Heart right ventricle (tissue), 16 donors: ENCODE results near the gene KRT24. TPM values are rescaled to one million over a fixed set of nuclear protein-coding genes. Genes with fewer than 3 reads are reported as not detected.

ENCODE experiments used
- ATAC-seq, 8 donors: fragments of 200-7000 bp; cut with Tn5 transposase; one replicate each; pipeline ENCODE4 v1.9.1; 2020; ENCODE audit warnings: mild to moderate bottlenecking in 8 of 8, moderate library complexity in 8 of 8, moderate number of reproducible peaks in 1 of 8
- DNase-seq, 2 donors: peaks; one replicate each; pipeline ENCODE4 v3.0.0-alpha.2; 2020
- H3K27ac ChIP-seq, 10 donors: fragments of 200-600 bp; sonication (generic) in 2 of 10; one replicate each; pipeline versions ENCODE4 v1.5.0 to v1.8.0; 2020 to 2022; ENCODE audit warnings: mild to moderate bottlenecking in 3 of 10
- H3K27me3 ChIP-seq, 7 donors: fragments of 200-600 bp; one replicate each; pipeline ENCODE4 v1.8.0; 2021 to 2022; ENCODE audit warnings: mild to moderate bottlenecking in 2 of 7
- H3K36me3 ChIP-seq, 9 donors: fragments of 200-600 bp; sonication (generic) in 1 of 9; one replicate each; pipeline versions ENCODE4 v1.5.0 to v1.8.0; 2020 to 2022; ENCODE audit warnings: mild to moderate bottlenecking in 2 of 9
- H3K4me1 ChIP-seq, 9 donors: fragments of 200-600 bp; sonication (generic) in 1 of 9; one replicate each; pipeline versions ENCODE4 v1.5.0 to v1.8.0; 2020 to 2022; ENCODE audit warnings: mild to moderate bottlenecking in 4 of 9
- H3K4me3 ChIP-seq, 10 donors: fragments of 200-600 bp; sonication (generic) in 2 of 10; one replicate each; pipeline versions ENCODE4 v1.5.0 to v1.8.0; 2020 to 2022; ENCODE audit warnings: mild to moderate bottlenecking in 7 of 10, moderate library complexity in 2 of 10
- H3K9me3 ChIP-seq, 11 donors: fragments of 200-600 bp in 10 of 11; sonication (generic) in 2 of 11; one replicate each; pipeline versions ENCODE4 v1.5.0 to v1.8.0; 2013 to 2022; ENCODE audit warnings: mild to moderate bottlenecking in 2 of 11, control low read depth in 1 of 11, moderate library complexity in 1 of 11
- CTCF ChIP-seq, 9 donors: fragments of 200-600 bp; sonication (generic) in 2 of 9; IDR thresholded peaks; one replicate each; pipeline versions ENCODE4 v1.5.0 to v1.8.0; 2021 to 2022; ENCODE audit warnings: antibody characterized with exemption in 9 of 9, mild to moderate bottlenecking in 5 of 9, moderate library complexity in 1 of 9
- WGBS, 2 donors: extraction: QIAGEN DNeasy Blood & Tissue Kit; methylation state at CpG; one replicate each; pipeline ENCODE4 v1.1.7; 2013; ENCODE audit warnings: inconsistent platforms in 1 of 2; 5-methylcytosine and 5-hydroxymethylcytosine counted together
- intact Hi-C, 10 donors: fragments of 100-400 bp; cut with DNase I; formaldehyde crosslinking; loops; one replicate each; pipeline versions ENCODE4 v1.11.1 to v1.14.2; 2022
- polyA plus RNA-seq, 2 donors: library from polyadenylated mRNA; stranded (reverse); fragments of 200-250 nt; gene quantifications; one replicate each; pipeline ENCODE4 v1.2.3, GENCODE V29; 2013
- total RNA-seq, 10 donors: library from RNA; stranded (reverse); fragmentation: NEBNext Ultra II Directional in 3 of 10; extraction: Animal tissue kit (Norgen Biotek cat#: 25700) in 3 of 10; gene quantifications; one replicate each; pipeline versions ENCODE4 v1.2.1 to v1.2.4, GENCODE V29; 2021 to 2023
- donor health status: Arrhythmogenic right ventricular cardiomyopathy.
- donor health status: ischemic (EF 13 %, LVEDD 7.1; RV severe dilation, severe dysfunction).
- donor health status: healthy with polysubstance abuse.
- donor health status: DM: no; HTN: yes; CAD: no.
- donor health status: DM: no; HTN: no; CAD: no.
- donor health status: ischemic (EF 25% LVEDD 6.9; RV normal size, moderate dysfunction).
- donor health status: ischemic (EF 25% LVEDD 5.7; RV mildly dilated, moderate dysfunction).
- donor health status: healthy.
- donor health status: DM: yes; HTN: yes; CAD: no.
- donor health status: Ischemic cardiomyopathy.
- donor health status: ischemic (EF 35%, LVEDD 5.7; RV mildly dilated, moderate dysfunction).
- donor health status: nonischemic (EF 11% LVEDD 7.7; RV severe dilation, severe dysfunction).
- donor health status: DM: yes; HTN: yes; CAD: no.
- donor health status: PGD.
- donor health status: ischemic (EF 29% LVEDD 5.4; RV normal size, mild dysfunction).
- donor health status: nonischemic (EF 23%, LVEDD 6.1; RV moderate dilation, normal function).

Gene KRT24
- total and polyA plus RNA-seq, 12 donors: not detected

- no peaks in the 10 kb centered on the region for H3K4me1 ChIP-seq
- H3K36me3 ChIP-seq: no peaks in the 10 kb centered on the region
- H3K9me3 ChIP-seq: no peaks in the 10 kb centered on the region
- H3K27me3 ChIP-seq: peaks cover 0 to 30% (median 6%) of the 10 kb centered on the region in 7 donors
- ATAC-seq (no peak), DNase-seq (no peak)
- 83% methylated on average over 1 of the region's 1 CpG for WGBS, 2 donors
- H3K27ac ChIP-seq: no peak overlapping the region
- intact Hi-C loops: no loop called here
- no peak overlapping the region for H3K4me3 ChIP-seq
- TF ChIP-seq CTCF (IDR thresholded peaks at IDR 0.05): no peak
Measured at GRCh38 chr17:40735016-40735415, 31.5 kb upstream of the KRT24 start.

- intact Hi-C loops: no loop called here
- no peak for TF ChIP-seq CTCF (IDR thresholded peaks at IDR 0.05)
- H3K27me3 ChIP-seq: peaks cover 0 to 39% (median 9%) of the 10 kb centered on the region in 7 donors
- no peak for ATAC-seq
- H3K9me3 ChIP-seq: no peaks in the 10 kb centered on the region
- H3K4me1 ChIP-seq: no peaks in the 10 kb centered on the region
- H3K36me3 ChIP-seq: no peaks in the 10 kb centered on the region
- no peak overlapping the region for H3K27ac ChIP-seq
- no peak for DNase-seq
- no peak overlapping the region for H3K4me3 ChIP-seq
- 84 to 85% methylated on average over 6 of the region's 6 CpGs for WGBS, 2 donors
Measured at GRCh38 chr17:40734018-40734417, 30.5 kb upstream of the KRT24 start.

- H3K4me3 ChIP-seq: no peak overlapping the region
- H3K4me1 ChIP-seq: no peaks in the 10 kb centered on the region
- intact Hi-C loops: no loop called here
- peaks cover 0 to 46% (median 12%) of the 10 kb centered on the region in 7 donors for H3K27me3 ChIP-seq
- no peak overlapping the region for H3K27ac ChIP-seq
- TF ChIP-seq CTCF (IDR thresholded peaks at IDR 0.05): no peak
- DNase-seq (no peak), ATAC-seq (no peak)
- no peaks in the 10 kb centered on the region for H3K36me3 ChIP-seq
- H3K9me3 ChIP-seq: no peaks in the 10 kb centered on the region
- 69 to 77% methylated on average over 1 of the region's 1 CpG for WGBS, 2 donors
Measured at GRCh38 chr17:40730970-40731369, 27.4 kb upstream of the KRT24 start.

- ATAC-seq (no peak), DNase-seq (no peak)
- Histone ChIP-seq H3K36me3 (no peaks in the 10 kb centered on the region), H3K4me3 (no peak overlapping the region), H3K4me1 (no peaks in the 10 kb centered on the region), H3K9me3 (no peaks in the 10 kb centered on the region), H3K27me3 (peaks cover 0 to 55% (median 12%) of the 10 kb centered on the region in 7 donors), H3K27ac (no peak overlapping the region)
- intact Hi-C loops: loop anchor here in 2 of 10 donors (5.0 kb wide), 2 partner anchors 105 to 110 kb away; no protein-coding TSS in a partner anchor
- no peak for TF ChIP-seq CTCF (IDR thresholded peaks at IDR 0.05)
- 76 to 77% methylated on average over 8 of the region's 8 CpGs for WGBS, 2 donors
Measured at GRCh38 chr17:40727447-40728231, 24.1 kb upstream of the KRT24 start.
